Aorta (tissue), 5 donors: ENCODE measurements around the gene P4HB. TPM values are rescaled to one million over a fixed set of nuclear protein-coding genes. Genes with fewer than 3 reads are reported as not detected.

ENCODE experiments used
- ATAC-seq: fragments of 200-7000 bp; cut with Tn5 transposase; one replicate; pipeline ENCODE4 v1.9.1; 2022; ENCODE audit warnings: moderate library complexity; ENCODE audit not compliant: low FRiP score
- DNase-seq, 2 donors: peaks; one replicate each; pipeline ENCODE4 v3.0.0-alpha.2; 2020
- H3K27ac ChIP-seq, 2 donors: one replicate each; pipeline ENCODE4 v1.5.1; 2013; ENCODE audit warnings: low read length in 2 of 2, mild to moderate bottlenecking in 2 of 2, moderate library complexity in 2 of 2, control low read depth in 1 of 2, inconsistent platforms in 1 of 2, low read depth in 1 of 2
- H3K27me3 ChIP-seq, 2 donors: one replicate each; pipeline ENCODE4 v1.6.1; 2013; ENCODE audit warnings: control low read depth in 1 of 2, low read length in 1 of 2, mild to moderate bottlenecking in 1 of 2, moderate library complexity in 1 of 2; ENCODE audit not compliant: insufficient read depth in 2 of 2, control insufficient read depth in 1 of 2
- H3K36me3 ChIP-seq, 2 donors: one replicate each; pipeline ENCODE4 v1.6.1; 2013; ENCODE audit warnings: control low read depth in 1 of 2, low read length in 1 of 2, mild to moderate bottlenecking in 1 of 2; ENCODE audit not compliant: insufficient read depth in 2 of 2, control insufficient read depth in 1 of 2
- H3K4me1 ChIP-seq, 2 donors: one replicate each; pipeline ENCODE4 v1.6.1; 2013; ENCODE audit warnings: low read length in 2 of 2, control low read depth in 1 of 2, mild to moderate bottlenecking in 1 of 2, moderate library complexity in 1 of 2; ENCODE audit not compliant: insufficient read depth in 2 of 2, control insufficient read depth in 1 of 2
- H3K4me3 ChIP-seq, 2 donors: one replicate each; pipeline ENCODE4 v1.5.1; 2013; ENCODE audit warnings: low read length in 2 of 2, control low read depth in 1 of 2, mild to moderate bottlenecking in 1 of 2
- H3K9me3 ChIP-seq: one replicate; pipeline ENCODE4 v1.6.1; 2013; ENCODE audit warnings: mild to moderate bottlenecking, low read length; ENCODE audit not compliant: control insufficient read depth
- WGBS, 2 donors: extraction: QIAGEN DNeasy Blood & Tissue Kit; methylation state at CpG; one replicate each; pipeline ENCODE4 v1.1.7; 2013; 5-methylcytosine and 5-hydroxymethylcytosine counted together
- intact Hi-C, 2 donors: fragments of 100-400 bp; cut with DNase I; formaldehyde crosslinking; loops; one replicate each; pipeline versions ENCODE4 v1.14.2 to v1.15.0; 2022
- polyA plus RNA-seq, 2 donors: library from polyadenylated mRNA; stranded (reverse); fragments of 200-250 nt; gene quantifications; one replicate each; pipeline ENCODE4 v1.2.3, GENCODE V29; 2013
- total RNA-seq, 2 donors: library from RNA; stranded (reverse); fragmentation: NEBNext Ultra II Directional; extraction: Animal tissue kit (Norgen Biotek cat#: 25700); gene quantifications; one replicate each; pipeline ENCODE4 v1.2.1, GENCODE V29; 2021
- donor health status: healthy with polysubstance abuse.
- donor health status: Bipolar disorder and iron deficiency.
- donor health status: DM: no; HTN: no; CAD: no.
- donor health status: DM: no; HTN: no; CAD: no.
- donor health status: DM: yes; HTN: yes; CAD: no.

The P4HB gene
- total and polyA plus RNA-seq, 4 donors = 275 to 537 (median 422) TPM

- no peaks in the 10 kb centered on the region for H3K4me1 ChIP-seq
- peak overlapping the region; percentile 36 to 43 for H3K4me3 ChIP-seq
- ATAC-seq (peak; percentile 80), DNase-seq (peak; percentile 97 to 99)
- 0% methylated on average over 83 to 86 of the region's 86 CpGs for WGBS, 2 donors
- no peaks in the 10 kb centered on the region for H3K9me3 ChIP-seq
- peak overlapping the region; percentile 58 to 73 for H3K27ac ChIP-seq
- H3K27me3 ChIP-seq = peaks cover 0 to 13% of the 10 kb centered on the region in 2 donors
- peaks cover 0 to 3% of the 10 kb centered on the region in 2 donors for H3K36me3 ChIP-seq
- intact Hi-C loops = no loop called here
Observed at GRCh38 chr17:81871387-81872230, 11.3 kb upstream of the P4HB start.

- 1 to 3% methylated on average over 28 to 64 of the region's 64 CpGs for WGBS, 2 donors
- no peak for DNase-seq
- Histone ChIP-seq H3K4me1 (no peaks in the 10 kb centered on the region), H3K36me3 (peaks cover 0 to 3% of the 10 kb centered on the region in 2 donors), H3K27ac (peak within 1 kb of the TSS; percentile 81 to 96), H3K9me3 (no peaks in the 10 kb centered on the region), H3K4me3 (peak within 1 kb of the TSS; percentile 88 to 91), H3K27me3 (peaks cover 0 to 13% of the 10 kb centered on the region in 2 donors)
- intact Hi-C loops = no loop called here
- no peak for ATAC-seq
Observed at GRCh38 chr17:81870981-81871386, 10.6 kb upstream of the P4HB start, which contains the start of gene ARHGDIA. Gene ARHGDIA, minus strand, starts transcription at chr17:81871337. Its CDS starts 1,407 bp downstream, at chr17:81869930.

GRCh38 chr17:81870131-81870980 lies 10.0 kb upstream of the P4HB start:
- Histone ChIP-seq H3K4me1 (no peaks in the 10 kb centered on the region), H3K27me3 (peaks cover 0 to 13% of the 10 kb centered on the region in 2 donors)
- 1% methylated on average over 54 to 65 of the region's 65 CpGs for WGBS, 2 donors

GRCh38 chr17:81869221-81870130 lies 9.1 kb upstream of the P4HB start:
- intact Hi-C loops = no loop called here
- H3K4me1 ChIP-seq = no peaks in the 10 kb centered on the region
- peaks cover 0 to 13% of the 10 kb centered on the region in 2 donors for H3K27me3 ChIP-seq
- peaks cover 0 to 3% of the 10 kb centered on the region in 2 donors for H3K36me3 ChIP-seq
- no peaks in the 10 kb centered on the region for H3K9me3 ChIP-seq
- peak overlapping the region in 1 of 2 donors; percentile 81 for H3K27ac ChIP-seq
- WGBS, 2 donors = 28 to 30% methylated on average over 51 to 52 of the region's 52 CpGs
- DNase-seq = peak; percentile 60 to 87
- ATAC-seq = peak; percentile 56
- H3K4me3 ChIP-seq = peak overlapping the region in 1 of 2 donors; percentile 91

More at GRCh38 chr17:81870131-81870980, 10.0 kb upstream of the P4HB start:
- no peak for ATAC-seq
- intact Hi-C loops = no loop called here
- Histone ChIP-seq H3K4me3 (peak overlapping the region; percentile 88 to 91), H3K27ac (peak overlapping the region; percentile 81 to 96), H3K36me3 (peaks cover 0 to 3% of the 10 kb centered on the region in 2 donors), H3K9me3 (no peaks in the 10 kb centered on the region)
- peak; percentile 64 to 83 for DNase-seq

- Histone ChIP-seq H3K27me3 (peaks cover 0 to 13% of the 10 kb centered on the region in 2 donors), H3K4me3 (no peak overlapping the region), H3K4me1 (no peaks in the 10 kb centered on the region), H3K36me3 (peaks cover 0 to 3% of the 10 kb centered on the region in 2 donors), H3K27ac (no peak overlapping the region), H3K9me3 (no peaks in the 10 kb centered on the region)
- intact Hi-C loops = no loop called here
- DNase-seq = peak; percentile 68 to 90
- ATAC-seq = no peak
- WGBS, 2 donors = 48 to 53% methylated on average over 29 to 30 of the region's 30 CpGs
Observed at GRCh38 chr17:81868674-81869220, 8.4 kb upstream of the P4HB start.

- ATAC-seq (no peak), DNase-seq (no peak)
- WGBS, 2 donors = 62 to 65% methylated on average over 25 to 28 of the region's 28 CpGs
- Histone ChIP-seq H3K4me3 (no peak overlapping the region), H3K27ac (no peak overlapping the region), H3K9me3 (no peaks in the 10 kb centered on the region), H3K4me1 (no peaks in the 10 kb centered on the region), H3K36me3 (peaks cover 0 to 3% of the 10 kb centered on the region in 2 donors), H3K27me3 (peaks cover 0 to 13% of the 10 kb centered on the region in 2 donors)
- intact Hi-C loops = no loop called here
Observed at GRCh38 chr17:81867991-81868673, 7.8 kb upstream of the P4HB start.

- 38 to 47% methylated on average over 22 to 23 of the region's 23 CpGs for WGBS, 2 donors
- DNase-seq (no peak), ATAC-seq (no peak)
- peaks cover 0 to 13% of the 10 kb centered on the region in 2 donors for H3K27me3 ChIP-seq
- peaks cover 0 to 3% of the 10 kb centered on the region in 2 donors for H3K36me3 ChIP-seq
- no peaks in the 10 kb centered on the region for H3K9me3 ChIP-seq
- H3K4me1 ChIP-seq = no peaks in the 10 kb centered on the region
- H3K4me3 ChIP-seq = no peak overlapping the region
- H3K27ac ChIP-seq = no peak overlapping the region
- intact Hi-C loops = no loop called here
Observed at GRCh38 chr17:81867170-81867990, 7.0 kb upstream of the P4HB start.
